HG03520 (cell line): ENCODE data around the gene RPL21.
"Not testable (repeated sequence)": the region's sequence is repeated elsewhere in the genome, so short reads cannot be mapped to it uniquely, and the experiment has no call there.

Source experiments
- ATAC-seq: cut with Tn5 transposase; IDR thresholded peaks from one replicate; pipeline ENCODE4 v1.9.1; 2021; ENCODE audit warnings: mild to moderate bottlenecking, moderate library complexity; ENCODE audit not compliant: unreplicated experiment

Gene RPL21

GRCh38 chr13:27251166-27252091 is at the start of gene RPL21:
Gene RPL21 (plus strand): TSS chr13:27251558. CDS start chr13:27253777, 2,219 bp downstream.
- peak; percentile 91 for ATAC-seq

DNA sequence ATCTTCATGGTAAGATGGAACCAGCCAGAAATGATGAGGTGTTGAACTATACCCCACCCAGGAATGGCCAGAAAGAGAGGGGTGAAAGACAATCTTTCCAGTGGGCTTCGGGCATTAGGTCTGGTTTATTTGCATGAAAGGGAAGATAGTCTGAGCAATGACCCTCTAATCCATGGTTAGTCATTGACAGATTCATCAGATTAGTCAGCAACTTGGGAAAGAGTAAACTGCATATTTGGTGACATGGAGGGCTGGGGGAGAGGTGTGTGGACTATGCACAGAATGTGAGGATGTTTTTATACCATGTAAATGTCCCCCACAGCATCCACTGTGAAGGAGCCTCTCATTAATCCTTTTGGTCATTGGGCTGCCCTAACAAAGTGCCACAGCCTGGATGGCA is 49.7 kb upstream of the RPL21 start:
- no peak for ATAC-seq

GRCh38 chr13:27203186-27203585 is 48.2 kb upstream of the RPL21 start:
- no peak for ATAC-seq

- ATAC-seq, result no peak
These were observed 47.5 kb upstream of the RPL21 start for GRCh38 chr13:27203854-27204253.

DNA sequence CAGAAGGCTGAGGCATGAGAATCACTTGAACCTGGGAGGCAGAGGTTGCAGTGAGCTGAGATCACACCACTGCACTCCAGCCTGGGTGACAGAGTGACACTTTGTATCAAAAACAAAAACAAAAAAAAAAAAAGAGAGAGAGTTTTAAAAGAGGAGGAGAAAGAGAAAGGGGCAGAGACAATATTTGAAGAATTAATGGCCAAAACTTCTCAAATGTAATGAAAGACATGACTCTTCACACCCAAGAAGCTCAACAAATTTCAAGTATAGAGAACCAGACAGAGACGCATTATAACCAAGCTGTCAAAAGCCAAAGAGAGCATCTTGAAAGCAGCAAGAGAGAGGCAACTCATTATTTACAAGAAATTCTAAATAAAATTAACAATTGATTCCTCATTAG is 42.8 kb upstream of the RPL21 start:
- ATAC-seq, result no peak

DNA sequence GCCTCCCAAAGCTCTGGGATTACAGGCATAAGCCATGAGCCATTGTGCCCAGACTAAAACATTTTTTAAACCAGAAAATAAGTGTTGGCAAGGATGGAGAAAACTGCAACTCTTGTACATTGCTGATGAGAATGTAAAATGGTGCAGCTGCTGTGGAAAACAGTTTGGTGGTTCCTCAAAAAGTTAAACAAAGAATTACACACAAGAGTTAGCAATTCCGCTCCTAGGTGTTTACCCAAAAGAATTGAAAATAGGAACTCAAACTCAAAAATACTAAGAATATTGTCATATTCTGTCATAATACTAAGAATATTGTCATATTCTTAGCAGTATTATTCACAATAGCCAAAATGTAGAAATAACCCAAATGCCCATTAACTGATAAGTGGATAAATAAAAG is 40.1 kb upstream of the RPL21 start:
- ATAC-seq, result no peak

DNA sequence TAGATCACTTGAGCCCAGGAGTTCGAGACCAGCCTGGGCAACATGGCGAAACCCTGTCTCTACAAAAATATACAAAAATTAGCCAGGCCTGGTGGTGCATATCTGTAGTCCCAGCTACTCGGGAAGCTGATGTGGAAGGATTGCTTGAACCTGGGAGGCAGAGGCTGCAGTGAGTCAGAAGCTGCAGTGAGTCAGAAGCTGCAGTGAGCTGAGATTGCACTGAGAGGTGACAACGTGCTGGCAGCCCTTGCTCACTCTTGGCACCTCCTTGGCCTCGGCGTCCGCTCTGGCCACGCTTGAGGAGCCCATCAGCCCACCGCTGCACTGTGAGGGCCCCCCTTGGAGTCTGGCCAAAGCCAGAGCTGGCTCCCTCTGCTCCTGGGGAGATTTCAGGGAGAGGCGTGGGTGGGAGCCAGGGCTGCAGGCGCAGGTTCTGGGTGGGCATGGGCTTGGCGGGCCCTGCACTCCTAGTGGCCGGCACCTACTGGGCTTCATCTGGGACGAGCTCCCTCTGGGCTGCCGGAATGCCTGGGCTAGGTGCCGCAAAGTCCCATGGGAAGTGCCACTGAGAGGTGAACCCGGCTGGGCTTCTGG is 39.5 kb upstream of the RPL21 start:
- no peak for ATAC-seq

GRCh38 chr13:27213386-27213785 is 38.0 kb upstream of the RPL21 start:
- not testable (repeated sequence) for ATAC-seq

- ATAC-seq, result not testable (repeated sequence)
These were observed 33.6 kb upstream of the RPL21 start for GRCh38 chr13:27217791-27218190.

GRCh38 chr13:27218861-27219260 is 32.5 kb upstream of the RPL21 start:
- ATAC-seq, result not testable (repeated sequence)

DNA sequence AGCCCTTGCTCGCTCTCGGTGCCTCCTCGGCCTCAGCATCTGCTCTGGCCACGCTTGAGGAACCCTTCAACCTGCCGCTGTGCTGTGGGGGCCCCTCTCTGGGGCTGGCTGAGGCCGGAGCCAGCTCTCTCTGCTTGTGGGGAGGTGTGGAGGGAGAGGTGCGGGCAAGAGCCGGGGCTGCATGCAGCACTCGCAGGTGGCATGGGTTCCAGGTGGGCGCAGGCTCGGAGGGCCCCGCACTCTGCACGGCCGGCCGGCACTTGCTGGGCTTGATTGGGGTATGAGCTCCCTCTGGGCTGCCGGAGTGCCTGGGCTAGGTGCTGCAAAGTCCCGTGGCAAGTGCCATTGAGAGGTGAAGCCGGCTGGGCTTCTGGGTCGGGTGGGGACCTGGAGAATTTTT is 31.7 kb upstream of the RPL21 start:
- ATAC-seq, result no peak

DNA sequence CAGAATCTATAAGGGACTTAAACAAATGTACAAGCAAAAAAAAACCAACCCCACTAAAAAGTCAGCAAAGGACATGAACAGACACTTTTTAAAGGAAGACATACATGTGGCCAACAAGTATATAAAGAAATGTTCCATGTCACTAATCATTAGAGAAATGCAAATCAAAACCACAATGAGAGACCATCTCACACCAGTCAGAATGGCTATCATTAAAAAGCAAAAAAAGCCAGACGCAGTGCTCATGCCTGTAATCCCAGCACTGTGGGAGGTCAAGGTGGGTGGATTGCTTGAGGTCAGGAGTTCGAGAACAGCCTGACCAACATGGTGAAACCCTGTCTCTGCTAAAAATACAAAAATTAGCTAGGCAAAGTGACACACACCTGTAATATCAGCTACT is 29.3 kb upstream of the RPL21 start:
- ATAC-seq, result not testable (repeated sequence)

DNA sequence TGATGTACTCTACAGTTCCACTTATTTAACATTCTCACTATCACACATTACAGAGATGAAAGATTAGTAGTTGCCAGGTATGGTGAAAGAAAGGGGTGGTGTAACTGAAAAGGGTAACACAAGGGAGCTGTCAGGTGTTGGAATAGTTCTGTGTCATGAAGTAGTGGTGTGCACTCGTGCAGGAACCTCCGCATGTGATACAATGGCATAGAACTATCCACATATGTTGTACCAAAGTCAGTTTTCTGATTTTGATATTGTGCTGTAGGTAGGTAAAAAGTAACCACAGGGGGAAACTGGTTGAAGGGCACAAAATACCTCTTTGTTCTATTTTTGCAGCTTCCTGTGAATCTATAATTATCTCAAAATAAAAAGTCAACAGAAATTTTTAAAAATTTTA is 24.4 kb upstream of the RPL21 start:
- no peak for ATAC-seq

GRCh38 chr13:27228131-27228530 is 23.2 kb upstream of the RPL21 start:
- ATAC-seq, result no peak

- ATAC-seq, result no peak
These were observed 21.7 kb upstream of the RPL21 start for GRCh38 chr13:27229642-27230041.

- no peak for ATAC-seq
These were observed 17.4 kb upstream of the RPL21 start for GRCh38 chr13:27233964-27234363.

DNA sequence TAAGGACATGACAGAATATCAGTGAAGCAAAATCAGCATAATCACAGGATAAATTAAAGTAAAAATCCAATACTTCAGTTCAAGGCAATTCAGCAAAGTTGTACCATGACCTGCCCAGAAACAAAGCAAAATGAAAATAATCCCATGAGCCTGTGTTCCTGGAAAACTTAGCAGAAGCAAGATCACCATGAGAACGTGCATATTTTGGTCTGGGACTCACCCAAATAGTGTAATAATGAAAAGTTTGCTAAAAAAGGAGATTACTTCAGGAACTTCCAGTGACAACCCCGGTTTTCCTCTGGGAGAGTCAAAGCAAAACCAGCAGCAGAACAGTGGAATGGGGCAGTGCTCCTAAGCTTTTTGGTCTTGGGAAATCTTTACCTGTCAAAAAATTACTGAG is 14.9 kb upstream of the RPL21 start:
- no peak for ATAC-seq

GRCh38 chr13:27242702-27243101 is 8.7 kb upstream of the RPL21 start:
- no peak for ATAC-seq

DNA sequence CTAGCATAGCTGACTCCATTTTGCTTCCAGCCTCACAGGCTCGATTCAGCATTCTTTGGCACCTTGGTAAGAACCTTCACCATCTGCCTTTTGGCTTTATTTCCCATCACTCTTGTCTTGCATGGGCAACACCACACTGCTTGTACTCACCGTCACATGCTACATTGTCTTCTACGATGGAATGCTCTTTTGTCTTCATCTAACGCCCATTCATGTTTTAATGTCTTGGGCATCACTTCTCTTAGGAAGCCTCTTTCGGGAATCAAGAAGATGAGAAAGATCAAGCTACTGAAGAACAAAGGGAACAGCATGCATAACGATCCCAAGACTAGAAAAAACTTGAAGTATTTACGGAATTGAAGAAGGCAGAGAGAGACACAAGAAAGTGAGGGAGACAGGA is 5.7 kb upstream of the RPL21 start:
- ATAC-seq, result no peak

DNA sequence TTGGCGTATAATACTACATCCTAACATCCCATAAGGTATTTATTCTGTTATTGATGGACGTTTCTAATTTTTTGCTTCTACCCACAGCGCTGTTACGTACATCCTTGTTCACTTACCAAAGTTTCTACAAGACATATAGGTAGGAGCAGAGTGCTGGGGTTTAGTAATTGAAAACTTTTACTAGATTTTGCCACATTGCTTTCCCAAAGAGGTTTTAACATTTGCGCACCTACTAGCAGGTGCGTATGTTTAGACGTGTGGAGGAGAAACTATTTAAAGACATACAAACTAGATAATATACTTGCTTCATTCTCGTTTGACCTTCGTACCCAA is 559 bp upstream of the RPL21 start:
- ATAC-seq, result no peak

DNA sequence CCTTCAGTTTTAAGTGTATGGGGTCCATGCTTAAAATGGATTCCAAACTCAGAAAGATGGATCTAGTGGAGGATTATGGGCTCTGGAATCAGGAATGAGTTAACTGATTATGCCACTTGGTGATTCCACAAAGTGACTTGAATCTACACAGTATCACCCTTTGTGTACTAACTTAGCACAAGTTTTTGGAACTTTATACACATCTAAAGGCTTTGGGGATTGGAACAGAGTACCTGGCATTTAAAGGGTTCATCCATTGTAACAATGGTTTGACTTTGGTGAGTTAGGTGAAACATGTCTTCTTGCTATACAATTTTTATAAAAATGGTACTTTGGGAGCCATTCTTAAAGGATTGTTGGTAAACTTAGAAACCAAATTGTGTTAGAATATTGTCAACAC is 1.1 kb downstream of the RPL21 start:
- ATAC-seq, result no peak

DNA sequence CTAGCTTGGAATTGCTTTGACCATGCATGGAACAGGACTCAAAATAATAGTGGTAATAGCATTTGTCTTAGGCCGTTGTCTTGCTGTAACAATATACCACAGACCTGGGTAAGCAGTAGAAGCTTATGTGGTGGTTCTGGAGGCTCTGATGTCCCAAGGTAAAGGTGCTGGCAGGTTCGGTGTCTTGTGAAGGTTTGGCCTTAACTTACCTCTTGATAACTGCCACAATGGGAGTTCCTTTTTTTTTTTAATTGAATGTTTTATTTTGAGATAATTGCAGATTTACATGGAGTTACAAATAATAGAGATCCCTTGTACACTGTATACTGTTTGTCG is 5.8 kb downstream of the RPL21 start:
- ATAC-seq, result no peak
